ENCODE data around the gene RNF207. TPM values are rescaled to one million over a fixed set of nuclear protein-coding genes. Genes with fewer than 3 reads are reported as not detected.

Gene RNF207
- total RNA-seq, 1 donor from 2014 or later = 3.1 TPM

GRCh38 chr1:6185635-6186382 lies 20.1 kb upstream of the RNF207 start:
- peaks cover 66% of the 10 kb centered on the region for H3F3A ChIP-seq (ENCODE audit: low read depth)
- Mint-ChIP-seq H3K4me3 (no peak overlapping the region), H3K27me3 (ENCODE audit: insufficient read depth, low read depth) (peaks cover 27% of the 10 kb centered on the region), H3K36me3 (peaks cover 20% of the 10 kb centered on the region), H3K27ac (no peak overlapping the region), H3K9me3 (no peaks in the 10 kb centered on the region), H3K4me1 (peaks cover 11% of the 10 kb centered on the region)
- H3K79me2 ChIP-seq (ENCODE audit: low read depth) = peaks cover 47% of the 10 kb centered on the region
- H3K4me2 ChIP-seq = no peak overlapping the region
- no peak overlapping the region for H3K9ac ChIP-seq
- peaks cover 3% of the 10 kb centered on the region for H3K36me3 ChIP-seq
- peaks cover 11% of the 10 kb centered on the region for H3K4me1 ChIP-seq
- H2AFZ ChIP-seq (replicated peaks) = no peak overlapping the region
- no peaks in the 10 kb centered on the region for H3K9me3 ChIP-seq (ENCODE audit: low read depth)
- TF ChIP-seq EZH2 (IDR thresholded peaks at IDR 0.05) = no peak
- no peak for TF ChIP-seq EZH2phosphoT487 (IDR thresholded peaks at IDR 0.05)
- TF ChIP-seq CTCF (IDR thresholded peaks at IDR 0.05) = peak; percentile 78
- H3K27me3 ChIP-seq = peaks cover 25% of the 10 kb centered on the region
- peaks cover 95% of the 10 kb centered on the region for H4K20me1 ChIP-seq (ENCODE audit: low read depth)
- peak; percentile 72 for DNase-seq (ENCODE audit: low spot score)
- no peak overlapping the region for H3K27ac ChIP-seq
- no peak overlapping the region for H3K4me3 ChIP-seq

- Histone ChIP-seq H3K79me2 (ENCODE audit: low read depth) (peaks cover 70% of the 10 kb centered on the region), H3K4me1 (no peaks in the 10 kb centered on the region), H3F3A (ENCODE audit: low read depth) (peaks cover 54% of the 10 kb centered on the region), H3K9ac (no peak overlapping the region), H3K4me3 (no peak overlapping the region), H2AFZ (replicated peaks) (no peak overlapping the region), H3K27me3 (no peaks in the 10 kb centered on the region), H4K20me1 (ENCODE audit: low read depth) (peaks cover 89% of the 10 kb centered on the region), H3K27ac (no peak overlapping the region), H3K9me3 (ENCODE audit: low read depth) (no peaks in the 10 kb centered on the region), H3K4me2 (no peak overlapping the region), H3K36me3 (peaks cover 4% of the 10 kb centered on the region)
- TF ChIP-seq CTCF (IDR thresholded peaks at IDR 0.05) = no peak
- no peak for TF ChIP-seq EZH2 (IDR thresholded peaks at IDR 0.05)
- no peak for TF ChIP-seq EZH2phosphoT487 (IDR thresholded peaks at IDR 0.05)
- Mint-ChIP-seq H3K27ac (no peak overlapping the region), H3K36me3 (peaks cover 27% of the 10 kb centered on the region), H3K27me3 (ENCODE audit: insufficient read depth, low read depth) (peaks cover 5% of the 10 kb centered on the region), H3K9me3 (no peaks in the 10 kb centered on the region), H3K4me1 (peaks cover 2% of the 10 kb centered on the region), H3K4me3 (no peak overlapping the region)
- DNase-seq (ENCODE audit: low spot score) = no peak
Measured at GRCh38 chr1:6188466-6188865, 17.5 kb upstream of the RNF207 start.

- H2AFZ ChIP-seq (replicated peaks) = no peak overlapping the region
- no peak overlapping the region for H3K27ac ChIP-seq
- peaks cover 97% of the 10 kb centered on the region for H3K79me2 ChIP-seq (ENCODE audit: low read depth)
- no peak for DNase-seq (ENCODE audit: low spot score)
- no peak overlapping the region for H3K4me3 ChIP-seq
- H3K4me1 ChIP-seq = no peaks in the 10 kb centered on the region
- no peak for TF ChIP-seq EZH2phosphoT487 (IDR thresholded peaks at IDR 0.05)
- no peak for TF ChIP-seq EZH2 (IDR thresholded peaks at IDR 0.05)
- H4K20me1 ChIP-seq (ENCODE audit: low read depth) = peaks cover 90% of the 10 kb centered on the region
- peaks cover 21% of the 10 kb centered on the region for H3K36me3 ChIP-seq
- H3K9me3 Mint-ChIP-seq = no peaks in the 10 kb centered on the region
- H3K27me3 Mint-ChIP-seq (ENCODE audit: insufficient read depth, low read depth) = peaks cover 2% of the 10 kb centered on the region
- no peak overlapping the region for H3K4me3 Mint-ChIP-seq
- H3K4me1 Mint-ChIP-seq = peaks cover 3% of the 10 kb centered on the region
- no peak overlapping the region for H3K4me2 ChIP-seq
- H3K27ac Mint-ChIP-seq = no peak overlapping the region
- H3F3A ChIP-seq (ENCODE audit: low read depth) = peaks cover 35% of the 10 kb centered on the region
- peaks cover 29% of the 10 kb centered on the region for H3K36me3 Mint-ChIP-seq
- no peak overlapping the region for H3K9ac ChIP-seq
- no peaks in the 10 kb centered on the region for H3K27me3 ChIP-seq
- H3K9me3 ChIP-seq (ENCODE audit: low read depth) = no peaks in the 10 kb centered on the region
Measured at GRCh38 chr1:6191968-6192367, 14.0 kb upstream of the RNF207 start.
